GM12878 (cell line): ENCODE measurements around the gene NPC1.

Experiments
- ATF7 ChIP-seq: fragments of 450-650 bp; IDR thresholded peaks from 2 replicates; pipeline ENCODE4 v1.6.1; 2016; ENCODE audit warnings: low read depth, mild to moderate bottlenecking
- CBFB ChIP-seq: IDR thresholded peaks from 2 replicates; pipeline ENCODE4 v1.6.1; 2016; ENCODE audit warnings: antibody characterized with exemption, low read depth
- KAT2A ChIP-seq: conservative IDR thresholded peaks from 2 replicates; pipeline ENCODE4 v1.6.1; 2011; ENCODE audit warnings: low read depth, low read length; ENCODE audit not compliant: control insufficient read depth
- NRF1 ChIP-seq: conservative IDR thresholded peaks from 2 replicates; pipeline ENCODE4 v1.6.1; 2011; ENCODE audit warnings: mild to moderate bottlenecking, low read depth, low read length, improper control_type of control experiment
- PML ChIP-seq: IDR thresholded peaks from 2 replicates; pipeline ENCODE4 v1.6.1; 2012; ENCODE audit warnings: low read length, inconsistent platforms
- POLR2A ChIP-seq: IDR thresholded peaks from 2 replicates; pipeline ENCODE4 v1.6.1; 2011; ENCODE audit warnings: low read depth, mild to moderate bottlenecking, low read length
- POLR2AphosphoS5 ChIP-seq: IDR thresholded peaks from 2 replicates; pipeline ENCODE4 v1.6.1; 2011; ENCODE audit warnings: mild to moderate bottlenecking, low read length, inconsistent platforms
- TCF7 ChIP-seq: IDR thresholded peaks from 2 replicates; pipeline ENCODE4 v1.6.1; 2014; ENCODE audit warnings: antibody characterized with exemption, borderline replicate concordance
- TF ChIP-seq, protein P1 (sequence below), 3 experiments: IDR thresholded peaks in 2 of 3; conservative IDR thresholded peaks in 1 of 3; 2 replicates each; pipeline ENCODE4 v1.5.1; 2011; ENCODE audit warnings: low read depth in 3 of 3, low read length in 3 of 3, mild to moderate bottlenecking in 3 of 3, control low read depth in 2 of 3, moderate library complexity in 2 of 3, inconsistent platforms in 1 of 3, mixed read lengths in 1 of 3; ENCODE audit not compliant: control insufficient read depth in 2 of 3, insufficient read depth in 1 of 3; ENCODE audit errors: extremely low read depth in 1 of 3
- TF ChIP-seq, protein P2 (sequence below): IDR thresholded peaks from 2 replicates; pipeline ENCODE4 v1.6.1; 2011; ENCODE audit warnings: mild to moderate bottlenecking, low read depth, low read length, moderate library complexity; ENCODE audit not compliant: insufficient replicate concordance
- TF ChIP-seq, protein P3 (sequence below): IDR thresholded peaks from 2 replicates; pipeline ENCODE4 v1.6.1; 2011; ENCODE audit warnings: borderline replicate concordance, low read depth, mild to moderate bottlenecking, moderate library complexity, low read length; ENCODE audit not compliant: insufficient read depth, poor library complexity, severe bottlenecking
- TF ChIP-seq, protein P4 (sequence below): IDR thresholded peaks from 2 replicates; pipeline ENCODE4 v1.6.1; 2012; ENCODE audit warnings: improper control_type of control experiment, low read depth, low read length; ENCODE audit not compliant: insufficient replicate concordance
- TF ChIP-seq, protein P5 (sequence below): fragments of 450-650 bp; IDR thresholded peaks from 2 replicates; pipeline ENCODE4 v1.6.1; 2017; ENCODE audit warnings: mild to moderate bottlenecking, moderate library complexity

DNA sequence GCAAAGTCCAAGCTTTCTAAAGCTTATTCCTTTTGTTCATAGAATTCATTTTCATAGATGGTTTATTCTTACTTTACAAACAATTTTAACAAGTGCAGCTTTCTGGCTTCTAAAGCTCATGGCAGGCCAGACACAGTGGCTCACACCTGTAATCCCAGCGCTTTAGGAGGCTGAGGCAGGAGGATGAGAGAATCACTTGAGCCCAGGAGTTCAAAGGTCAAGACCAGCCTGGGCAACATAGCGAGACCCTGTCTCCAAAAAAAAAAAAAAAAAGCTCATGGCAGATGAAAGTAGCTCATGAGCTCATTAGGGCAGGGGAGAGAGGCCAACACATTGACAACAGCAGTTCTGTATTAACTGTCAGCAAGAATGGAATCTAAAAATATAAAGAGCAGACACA is 28.1 kb upstream of the NPC1 start:
- TF ChIP-seq, protein P1, sequence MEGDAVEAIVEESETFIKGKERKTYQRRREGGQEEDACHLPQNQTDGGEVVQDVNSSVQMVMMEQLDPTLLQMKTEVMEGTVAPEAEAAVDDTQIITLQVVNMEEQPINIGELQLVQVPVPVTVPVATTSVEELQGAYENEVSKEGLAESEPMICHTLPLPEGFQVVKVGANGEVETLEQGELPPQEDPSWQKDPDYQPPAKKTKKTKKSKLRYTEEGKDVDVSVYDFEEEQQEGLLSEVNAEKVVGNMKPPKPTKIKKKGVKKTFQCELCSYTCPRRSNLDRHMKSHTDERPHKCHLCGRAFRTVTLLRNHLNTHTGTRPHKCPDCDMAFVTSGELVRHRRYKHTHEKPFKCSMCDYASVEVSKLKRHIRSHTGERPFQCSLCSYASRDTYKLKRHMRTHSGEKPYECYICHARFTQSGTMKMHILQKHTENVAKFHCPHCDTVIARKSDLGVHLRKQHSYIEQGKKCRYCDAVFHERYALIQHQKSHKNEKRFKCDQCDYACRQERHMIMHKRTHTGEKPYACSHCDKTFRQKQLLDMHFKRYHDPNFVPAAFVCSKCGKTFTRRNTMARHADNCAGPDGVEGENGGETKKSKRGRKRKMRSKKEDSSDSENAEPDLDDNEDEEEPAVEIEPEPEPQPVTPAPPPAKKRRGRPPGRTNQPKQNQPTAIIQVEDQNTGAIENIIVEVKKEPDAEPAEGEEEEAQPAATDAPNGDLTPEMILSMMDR (IDR thresholded peaks at IDR 0.05 in 2 of 3, conservative IDR thresholded peaks at IDR 0.05 in 1 of 3; ENCODE audit: control insufficient read depth in 2 of 3, extremely low read depth in 1 of 3, insufficient read depth in 1 of 3, low read depth in 3 of 3, low read length in 3 of 3), result no peak
- TF ChIP-seq, protein P2, sequence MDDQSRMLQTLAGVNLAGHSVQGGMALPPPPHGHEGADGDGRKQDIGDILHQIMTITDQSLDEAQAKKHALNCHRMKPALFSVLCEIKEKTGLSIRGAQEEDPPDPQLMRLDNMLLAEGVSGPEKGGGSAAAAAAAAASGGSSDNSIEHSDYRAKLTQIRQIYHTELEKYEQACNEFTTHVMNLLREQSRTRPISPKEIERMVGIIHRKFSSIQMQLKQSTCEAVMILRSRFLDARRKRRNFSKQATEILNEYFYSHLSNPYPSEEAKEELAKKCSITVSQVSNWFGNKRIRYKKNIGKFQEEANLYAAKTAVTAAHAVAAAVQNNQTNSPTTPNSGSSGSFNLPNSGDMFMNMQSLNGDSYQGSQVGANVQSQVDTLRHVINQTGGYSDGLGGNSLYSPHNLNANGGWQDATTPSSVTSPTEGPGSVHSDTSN, result no peak
- no peak for TF ChIP-seq POLR2AphosphoS5
- TF ChIP-seq KAT2A, result no peak
- no peak for TF ChIP-seq NRF1
- TF ChIP-seq, protein P3, sequence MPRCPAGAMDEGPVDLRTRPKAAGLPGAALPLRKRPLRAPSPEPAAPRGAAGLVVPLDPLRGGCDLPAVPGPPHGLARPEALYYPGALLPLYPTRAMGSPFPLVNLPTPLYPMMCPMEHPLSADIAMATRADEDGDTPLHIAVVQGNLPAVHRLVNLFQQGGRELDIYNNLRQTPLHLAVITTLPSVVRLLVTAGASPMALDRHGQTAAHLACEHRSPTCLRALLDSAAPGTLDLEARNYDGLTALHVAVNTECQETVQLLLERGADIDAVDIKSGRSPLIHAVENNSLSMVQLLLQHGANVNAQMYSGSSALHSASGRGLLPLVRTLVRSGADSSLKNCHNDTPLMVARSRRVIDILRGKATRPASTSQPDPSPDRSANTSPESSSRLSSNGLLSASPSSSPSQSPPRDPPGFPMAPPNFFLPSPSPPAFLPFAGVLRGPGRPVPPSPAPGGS, result no peak
- TF ChIP-seq, protein P4, sequence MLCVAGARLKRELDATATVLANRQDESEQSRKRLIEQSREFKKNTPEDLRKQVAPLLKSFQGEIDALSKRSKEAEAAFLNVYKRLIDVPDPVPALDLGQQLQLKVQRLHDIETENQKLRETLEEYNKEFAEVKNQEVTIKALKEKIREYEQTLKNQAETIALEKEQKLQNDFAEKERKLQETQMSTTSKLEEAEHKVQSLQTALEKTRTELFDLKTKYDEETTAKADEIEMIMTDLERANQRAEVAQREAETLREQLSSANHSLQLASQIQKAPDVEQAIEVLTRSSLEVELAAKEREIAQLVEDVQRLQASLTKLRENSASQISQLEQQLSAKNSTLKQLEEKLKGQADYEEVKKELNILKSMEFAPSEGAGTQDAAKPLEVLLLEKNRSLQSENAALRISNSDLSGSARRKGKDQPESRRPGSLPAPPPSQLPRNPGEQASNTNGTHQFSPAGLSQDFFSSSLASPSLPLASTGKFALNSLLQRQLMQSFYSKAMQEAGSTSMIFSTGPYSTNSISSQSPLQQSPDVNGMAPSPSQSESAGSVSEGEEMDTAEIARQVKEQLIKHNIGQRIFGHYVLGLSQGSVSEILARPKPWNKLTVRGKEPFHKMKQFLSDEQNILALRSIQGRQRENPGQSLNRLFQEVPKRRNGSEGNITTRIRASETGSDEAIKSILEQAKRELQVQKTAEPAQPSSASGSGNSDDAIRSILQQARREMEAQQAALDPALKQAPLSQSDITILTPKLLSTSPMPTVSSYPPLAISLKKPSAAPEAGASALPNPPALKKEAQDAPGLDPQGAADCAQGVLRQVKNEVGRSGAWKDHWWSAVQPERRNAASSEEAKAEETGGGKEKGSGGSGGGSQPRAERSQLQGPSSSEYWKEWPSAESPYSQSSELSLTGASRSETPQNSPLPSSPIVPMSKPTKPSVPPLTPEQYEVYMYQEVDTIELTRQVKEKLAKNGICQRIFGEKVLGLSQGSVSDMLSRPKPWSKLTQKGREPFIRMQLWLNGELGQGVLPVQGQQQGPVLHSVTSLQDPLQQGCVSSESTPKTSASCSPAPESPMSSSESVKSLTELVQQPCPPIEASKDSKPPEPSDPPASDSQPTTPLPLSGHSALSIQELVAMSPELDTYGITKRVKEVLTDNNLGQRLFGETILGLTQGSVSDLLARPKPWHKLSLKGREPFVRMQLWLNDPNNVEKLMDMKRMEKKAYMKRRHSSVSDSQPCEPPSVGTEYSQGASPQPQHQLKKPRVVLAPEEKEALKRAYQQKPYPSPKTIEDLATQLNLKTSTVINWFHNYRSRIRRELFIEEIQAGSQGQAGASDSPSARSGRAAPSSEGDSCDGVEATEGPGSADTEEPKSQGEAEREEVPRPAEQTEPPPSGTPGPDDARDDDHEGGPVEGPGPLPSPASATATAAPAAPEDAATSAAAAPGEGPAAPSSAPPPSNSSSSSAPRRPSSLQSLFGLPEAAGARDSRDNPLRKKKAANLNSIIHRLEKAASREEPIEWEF, result no peak
- no peak for TF ChIP-seq POLR2A
- TF ChIP-seq, protein P5, sequence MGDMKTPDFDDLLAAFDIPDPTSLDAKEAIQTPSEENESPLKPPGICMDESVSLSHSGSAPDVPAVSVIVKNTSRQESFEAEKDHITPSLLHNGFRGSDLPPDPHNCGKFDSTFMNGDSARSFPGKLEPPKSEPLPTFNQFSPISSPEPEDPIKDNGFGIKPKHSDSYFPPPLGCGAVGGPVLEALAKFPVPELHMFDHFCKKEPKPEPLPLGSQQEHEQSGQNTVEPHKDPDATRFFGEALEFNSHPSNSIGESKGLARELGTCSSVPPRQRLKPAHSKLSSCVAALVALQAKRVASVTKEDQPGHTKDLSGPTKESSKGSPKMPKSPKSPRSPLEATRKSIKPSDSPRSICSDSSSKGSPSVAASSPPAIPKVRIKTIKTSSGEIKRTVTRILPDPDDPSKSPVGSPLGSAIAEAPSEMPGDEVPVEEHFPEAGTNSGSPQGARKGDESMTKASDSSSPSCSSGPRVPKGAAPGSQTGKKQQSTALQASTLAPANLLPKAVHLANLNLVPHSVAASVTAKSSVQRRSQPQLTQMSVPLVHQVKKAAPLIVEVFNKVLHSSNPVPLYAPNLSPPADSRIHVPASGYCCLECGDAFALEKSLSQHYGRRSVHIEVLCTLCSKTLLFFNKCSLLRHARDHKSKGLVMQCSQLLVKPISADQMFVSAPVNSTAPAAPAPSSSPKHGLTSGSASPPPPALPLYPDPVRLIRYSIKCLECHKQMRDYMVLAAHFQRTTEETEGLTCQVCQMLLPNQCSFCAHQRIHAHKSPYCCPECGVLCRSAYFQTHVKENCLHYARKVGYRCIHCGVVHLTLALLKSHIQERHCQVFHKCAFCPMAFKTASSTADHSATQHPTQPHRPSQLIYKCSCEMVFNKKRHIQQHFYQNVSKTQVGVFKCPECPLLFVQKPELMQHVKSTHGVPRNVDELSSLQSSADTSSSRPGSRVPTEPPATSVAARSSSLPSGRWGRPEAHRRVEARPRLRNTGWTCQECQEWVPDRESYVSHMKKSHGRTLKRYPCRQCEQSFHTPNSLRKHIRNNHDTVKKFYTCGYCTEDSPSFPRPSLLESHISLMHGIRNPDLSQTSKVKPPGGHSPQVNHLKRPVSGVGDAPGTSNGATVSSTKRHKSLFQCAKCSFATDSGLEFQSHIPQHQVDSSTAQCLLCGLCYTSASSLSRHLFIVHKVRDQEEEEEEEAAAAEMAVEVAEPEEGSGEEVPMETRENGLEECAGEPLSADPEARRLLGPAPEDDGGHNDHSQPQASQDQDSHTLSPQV, result no peak
- TF ChIP-seq TCF7, result no peak
- no peak for TF ChIP-seq PML
- no peak for TF ChIP-seq ATF7
- TF ChIP-seq CBFB, result no peak
